ENCODE results near the gene CLDND2.

DNA sequence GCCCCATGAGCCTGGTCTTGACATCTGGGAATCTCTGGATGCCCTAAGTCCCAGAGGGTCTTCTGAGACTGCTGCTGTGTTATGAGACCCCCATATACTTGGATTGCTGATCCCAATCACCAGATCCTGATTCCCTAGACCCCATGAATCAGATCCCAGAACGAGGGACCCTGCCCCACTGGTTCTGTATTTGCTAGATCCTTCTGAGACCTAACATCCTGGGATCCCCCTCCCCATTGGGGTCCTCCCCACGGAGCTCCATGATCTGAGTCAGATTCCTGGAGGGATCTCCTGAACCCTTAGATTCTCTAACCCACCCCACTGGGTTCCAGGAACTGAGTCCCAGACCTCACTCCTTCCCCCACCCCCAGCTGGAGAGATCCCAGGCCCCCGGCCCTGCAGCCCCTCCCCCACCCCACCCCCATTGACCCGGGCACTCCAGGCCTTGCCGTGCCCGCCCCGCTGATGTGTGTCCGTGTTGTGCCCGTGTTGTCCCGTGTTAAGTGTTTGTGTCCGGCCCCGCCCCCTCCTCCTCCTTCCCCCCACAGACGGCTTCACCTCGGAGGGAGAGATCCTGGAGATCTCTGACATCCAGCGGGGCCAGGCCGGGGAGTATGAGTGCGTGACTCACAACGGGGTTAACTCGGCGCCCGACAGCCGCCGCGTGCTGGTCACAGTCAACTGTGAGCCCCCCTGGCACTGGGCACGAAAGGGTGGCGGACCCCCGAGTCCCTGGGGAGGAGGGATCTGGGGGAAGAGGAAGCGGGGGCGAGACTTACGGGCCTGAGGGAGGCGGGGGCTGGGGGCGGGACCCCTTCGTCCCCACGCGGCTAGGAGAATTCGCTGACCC lies 42.4 kb downstream of the CLDND2 start:
- TF ChIP-seq, protein P1, sequence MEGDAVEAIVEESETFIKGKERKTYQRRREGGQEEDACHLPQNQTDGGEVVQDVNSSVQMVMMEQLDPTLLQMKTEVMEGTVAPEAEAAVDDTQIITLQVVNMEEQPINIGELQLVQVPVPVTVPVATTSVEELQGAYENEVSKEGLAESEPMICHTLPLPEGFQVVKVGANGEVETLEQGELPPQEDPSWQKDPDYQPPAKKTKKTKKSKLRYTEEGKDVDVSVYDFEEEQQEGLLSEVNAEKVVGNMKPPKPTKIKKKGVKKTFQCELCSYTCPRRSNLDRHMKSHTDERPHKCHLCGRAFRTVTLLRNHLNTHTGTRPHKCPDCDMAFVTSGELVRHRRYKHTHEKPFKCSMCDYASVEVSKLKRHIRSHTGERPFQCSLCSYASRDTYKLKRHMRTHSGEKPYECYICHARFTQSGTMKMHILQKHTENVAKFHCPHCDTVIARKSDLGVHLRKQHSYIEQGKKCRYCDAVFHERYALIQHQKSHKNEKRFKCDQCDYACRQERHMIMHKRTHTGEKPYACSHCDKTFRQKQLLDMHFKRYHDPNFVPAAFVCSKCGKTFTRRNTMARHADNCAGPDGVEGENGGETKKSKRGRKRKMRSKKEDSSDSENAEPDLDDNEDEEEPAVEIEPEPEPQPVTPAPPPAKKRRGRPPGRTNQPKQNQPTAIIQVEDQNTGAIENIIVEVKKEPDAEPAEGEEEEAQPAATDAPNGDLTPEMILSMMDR (IDR thresholded peaks at IDR 0.05), result no peak
- no peak for TF ChIP-seq TCF7L2 (IDR thresholded peaks at IDR 0.05; ENCODE audit: low read depth, low read length)
